Stimulated activated naive B cell treated with anti-CD40 and anti-IgM and Interleukin-4, amounts not matched to agents 10 μg/mL and 1 μg/mL and 100 μg/mL, for 72 hours (primary cell): ENCODE data around the gene APEX1.
A peak's percentile ranks its signal among the peaks of the same experiment; 100 is the strongest.
"Not testable (repeated sequence)": the region's sequence is repeated elsewhere in the genome, so short reads cannot be mapped to it uniquely, and the experiment has no call there.

Source experiments
- ATAC-seq, 2 donors: fragments of 150-1000 bp; cut with Tn5 transposase; replicated peaks; 2 replicates each; pipeline ENCODE4 v1.10.0; 2021; ENCODE audit warnings: moderate library complexity in 1 of 2
- DNase-seq: peaks from one replicate; pipeline ENCODE4 v3.0.0; 2021
- H3K27ac Mint-ChIP-seq: one replicate; pipeline ENCODE4 v1.8.0; 2022; ENCODE audit warnings: mild to moderate bottlenecking, mixed read lengths
- H3K27me3 Mint-ChIP-seq, 2 donors: one replicate each; pipeline ENCODE4 v1.8.0; 2022; ENCODE audit warnings: mixed read lengths in 2 of 2
- H3K36me3 Mint-ChIP-seq, 2 donors: one replicate each; pipeline ENCODE4 v1.8.0; 2022; ENCODE audit warnings: mixed read lengths in 2 of 2, mild to moderate bottlenecking in 1 of 2
- H3K4me1 Mint-ChIP-seq, 2 donors: one replicate each; pipeline ENCODE4 v1.8.0; 2022; ENCODE audit warnings: mixed read lengths in 2 of 2, mild to moderate bottlenecking in 1 of 2
- H3K4me3 Mint-ChIP-seq, 2 donors: one replicate each; pipeline ENCODE4 v1.8.0; 2022; ENCODE audit warnings: mild to moderate bottlenecking in 2 of 2, mixed read lengths in 2 of 2, moderate library complexity in 1 of 2
- H3K9me3 Mint-ChIP-seq, 2 donors: one replicate each; pipeline ENCODE4 v1.8.0; 2022; ENCODE audit warnings: mixed read lengths in 2 of 2, mild to moderate bottlenecking in 1 of 2

APEX1 gene

GRCh38 chr14:20427231-20428009 is 27.6 kb upstream of the APEX1 start:
- peak overlapping the region; percentile 94 for H3K27ac Mint-ChIP-seq
- H3K4me3 Mint-ChIP-seq: peak overlapping the region; percentile 47 to 80
- H3K9me3 Mint-ChIP-seq: peaks cover 3% of the 10 kb centered on the region in 2 donors
- H3K36me3 Mint-ChIP-seq: peaks cover 0 to 5% of the 10 kb centered on the region in 2 donors
- ATAC-seq: peak; percentile 87 to 89
- H3K4me1 Mint-ChIP-seq: peaks cover 46 to 56% of the 10 kb centered on the region in 2 donors
- no peaks in the 10 kb centered on the region for H3K27me3 Mint-ChIP-seq
- peak; percentile 38 for DNase-seq

- Mint-ChIP-seq H3K27ac (peak overlapping the region; percentile 94), H3K9me3 (peaks cover 3% of the 10 kb centered on the region in 2 donors), H3K4me1 (peaks cover 46 to 56% of the 10 kb centered on the region in 2 donors), H3K4me3 (peak overlapping the region; percentile 47 to 80), H3K36me3 (peaks cover 0 to 5% of the 10 kb centered on the region in 2 donors), H3K27me3 (no peaks in the 10 kb centered on the region)
- ATAC-seq (peak; percentile 49 to 54), DNase-seq (no peak)
These were observed 27.0 kb upstream of the APEX1 start for GRCh38 chr14:20428010-20428365.

GRCh38 chr14:20428802-20429201 is 26.2 kb upstream of the APEX1 start:
- H3K4me1 Mint-ChIP-seq: peaks cover 46 to 56% of the 10 kb centered on the region in 2 donors
- ATAC-seq (peak in 1 of 2 donors; percentile 9), DNase-seq (no peak)
- peaks cover 0 to 5% of the 10 kb centered on the region in 2 donors for H3K36me3 Mint-ChIP-seq
- H3K27ac Mint-ChIP-seq: peak overlapping the region; percentile 94
- H3K9me3 Mint-ChIP-seq: peaks cover 3% of the 10 kb centered on the region in 2 donors
- H3K4me3 Mint-ChIP-seq: peak overlapping the region; percentile 47 to 80
- H3K27me3 Mint-ChIP-seq: no peaks in the 10 kb centered on the region

- Mint-ChIP-seq H3K4me3 (peak overlapping the region in 1 of 2 donors; percentile 58), H3K27ac (peak overlapping the region; percentile 91), H3K4me1 (peaks cover 43 to 52% of the 10 kb centered on the region in 2 donors), H3K36me3 (peaks cover 0 to 5% of the 10 kb centered on the region in 2 donors), H3K9me3 (peaks cover 3% of the 10 kb centered on the region in 2 donors), H3K27me3 (no peaks in the 10 kb centered on the region)
- ATAC-seq (no peak), DNase-seq (no peak)
These were observed 25.0 kb upstream of the APEX1 start for GRCh38 chr14:20429801-20430669.

- peak overlapping the region; percentile 57 for H3K27ac Mint-ChIP-seq
- no peaks in the 10 kb centered on the region for H3K27me3 Mint-ChIP-seq
- peaks cover 0 to 6% of the 10 kb centered on the region in 2 donors for H3K9me3 Mint-ChIP-seq
- H3K4me1 Mint-ChIP-seq: peaks cover 35 to 57% of the 10 kb centered on the region in 2 donors
- H3K36me3 Mint-ChIP-seq: peaks cover 5 to 6% of the 10 kb centered on the region in 2 donors
- DNase-seq (no peak), ATAC-seq (no peak)
- H3K4me3 Mint-ChIP-seq: peak overlapping the region in 1 of 2 donors; percentile 6
These were observed 20.1 kb upstream of the APEX1 start for GRCh38 chr14:20434701-20435581.

- Mint-ChIP-seq H3K27me3 (no peaks in the 10 kb centered on the region), H3K4me1 (peaks cover 38 to 57% of the 10 kb centered on the region in 2 donors), H3K27ac (peak within 1 kb of the TSS; percentile 57), H3K36me3 (peaks cover 2 to 11% of the 10 kb centered on the region in 2 donors), H3K9me3 (peaks cover 0 to 10% of the 10 kb centered on the region in 2 donors), H3K4me3 (peak within 1 kb of the TSS in 1 of 2 donors; percentile 6)
- DNase-seq: no peak
- ATAC-seq: no peak
These were observed 19.3 kb upstream of the APEX1 start, which contains the start of gene KLHL33 for GRCh38 chr14:20435582-20436362. KLHL33 (minus strand) TSS chr14:20436166; CDS start chr14:20435811, 355 bp downstream.

- Mint-ChIP-seq H3K4me3 (no peak overlapping the region), H3K27me3 (no peaks in the 10 kb centered on the region), H3K36me3 (peaks cover 2 to 14% of the 10 kb centered on the region in 2 donors), H3K4me1 (peaks cover 39 to 58% of the 10 kb centered on the region in 2 donors), H3K27ac (no peak overlapping the region), H3K9me3 (peaks cover 0 to 10% of the 10 kb centered on the region in 2 donors)
- ATAC-seq: no peak
- no peak for DNase-seq
These were observed 18.7 kb upstream of the APEX1 start for GRCh38 chr14:20436363-20436755.

- peak overlapping the region; percentile 0 for H3K27ac Mint-ChIP-seq
- no peak for DNase-seq
- H3K4me1 Mint-ChIP-seq: peaks cover 46 to 66% of the 10 kb centered on the region in 2 donors
- H3K4me3 Mint-ChIP-seq: peak overlapping the region in 1 of 2 donors; percentile 2
- ATAC-seq: peak; percentile 57 to 65
- H3K9me3 Mint-ChIP-seq: peaks cover 0 to 10% of the 10 kb centered on the region in 2 donors
- H3K36me3 Mint-ChIP-seq: peaks cover 11 to 31% of the 10 kb centered on the region in 2 donors
- H3K27me3 Mint-ChIP-seq: no peaks in the 10 kb centered on the region
These were observed 16.4 kb upstream of the APEX1 start for GRCh38 chr14:20438664-20439063.

GRCh38 chr14:20440465-20440864 is 14.6 kb upstream of the APEX1 start:
- Mint-ChIP-seq H3K27me3 (no peaks in the 10 kb centered on the region), H3K4me3 (no peak overlapping the region), H3K27ac (peak overlapping the region; percentile 72), H3K9me3 (peaks cover 0 to 10% of the 10 kb centered on the region in 2 donors), H3K4me1 (peaks cover 44 to 60% of the 10 kb centered on the region in 2 donors), H3K36me3 (peaks cover 9 to 31% of the 10 kb centered on the region in 2 donors)
- ATAC-seq (peak; percentile 9 to 46), DNase-seq (no peak)

- peak; percentile 71 to 74 for ATAC-seq
- Mint-ChIP-seq H3K36me3 (peaks cover 9 to 31% of the 10 kb centered on the region in 2 donors), H3K4me3 (no peak overlapping the region), H3K4me1 (peaks cover 41 to 57% of the 10 kb centered on the region in 2 donors), H3K27ac (peak overlapping the region; percentile 72), H3K9me3 (peaks cover 0 to 10% of the 10 kb centered on the region in 2 donors), H3K27me3 (no peaks in the 10 kb centered on the region)
- DNase-seq: no peak
These were observed 14.1 kb upstream of the APEX1 start for GRCh38 chr14:20440882-20441281.

- Mint-ChIP-seq H3K27ac (no peak overlapping the region), H3K4me3 (no peak overlapping the region)
These were observed 13.6 kb upstream of the APEX1 start for GRCh38 chr14:20441461-20441860.

GRCh38 chr14:20443650-20444049 is 11.4 kb upstream of the APEX1 start:
- peaks cover 22 to 43% of the 10 kb centered on the region in 2 donors for H3K36me3 Mint-ChIP-seq
- DNase-seq, H3K27ac Mint-ChIP-seq, ATAC-seq, H3K4me3 Mint-ChIP-seq, H3K27me3 Mint-ChIP-seq, H3K9me3 Mint-ChIP-seq: not testable (repeated sequence)
- H3K4me1 Mint-ChIP-seq: peaks cover 31 to 43% of the 10 kb centered on the region in 2 donors

More at GRCh38 chr14:20441461-20441860, 13.6 kb upstream of the APEX1 start:
- Mint-ChIP-seq H3K36me3 (peaks cover 9 to 31% of the 10 kb centered on the region in 2 donors), H3K9me3 (peaks cover 0 to 10% of the 10 kb centered on the region in 2 donors), H3K4me1 (peaks cover 41 to 57% of the 10 kb centered on the region in 2 donors), H3K27me3 (no peaks in the 10 kb centered on the region)
- DNase-seq (no peak), ATAC-seq (no peak)

GRCh38 chr14:20446889-20447288 is 8.1 kb upstream of the APEX1 start:
- Mint-ChIP-seq H3K9me3 (no peaks in the 10 kb centered on the region), H3K27me3 (no peaks in the 10 kb centered on the region), H3K4me3 (no peak overlapping the region), H3K4me1 (peaks cover 12 to 13% of the 10 kb centered on the region in 2 donors), H3K36me3 (peaks cover 36 to 47% of the 10 kb centered on the region in 2 donors), H3K27ac (peak overlapping the region; percentile 76)
- ATAC-seq (no peak), DNase-seq (no peak)
